Measurements from ENCODE around the gene AMBRA1.

The AMBRA1 gene

GRCh38 chr11:46497498-46497897, 96.3 kb downstream of the AMBRA1 start:
- Histone ChIP-seq H3K79me2 (ENCODE audit: insufficient read depth, low read length) (no peaks in the 10 kb centered on the region), H3K9me2 (replicated peaks; ENCODE audit: insufficient read depth, low read length) (no peaks in the 10 kb centered on the region), H3F3A (ENCODE audit: insufficient read depth) (no peaks in the 10 kb centered on the region), H2AFZ (ENCODE audit: low read depth, low read length, severe bottlenecking) (no peak overlapping the region), H3K9ac (ENCODE audit: low read length) (no peak overlapping the region), H3K27me3 (ENCODE audit: low read length) (no peaks in the 10 kb centered on the region), H3K36me3 (ENCODE audit: low read length) (no peaks in the 10 kb centered on the region), H4K20me1 (ENCODE audit: low read depth, low read length) (no peaks in the 10 kb centered on the region), H3K27ac (ENCODE audit: low read depth, low read length) (no peak overlapping the region), H3K4me3 (ENCODE audit: insufficient read depth, low read length, poor library complexity, severe bottlenecking) (no peak overlapping the region), H3K9me3 (ENCODE audit: insufficient read depth, low read length) (no peaks in the 10 kb centered on the region), H3K4me2 (ENCODE audit: low read depth, low read length, poor library complexity, severe bottlenecking) (no peak overlapping the region)
- TF ChIP-seq, protein P1, sequence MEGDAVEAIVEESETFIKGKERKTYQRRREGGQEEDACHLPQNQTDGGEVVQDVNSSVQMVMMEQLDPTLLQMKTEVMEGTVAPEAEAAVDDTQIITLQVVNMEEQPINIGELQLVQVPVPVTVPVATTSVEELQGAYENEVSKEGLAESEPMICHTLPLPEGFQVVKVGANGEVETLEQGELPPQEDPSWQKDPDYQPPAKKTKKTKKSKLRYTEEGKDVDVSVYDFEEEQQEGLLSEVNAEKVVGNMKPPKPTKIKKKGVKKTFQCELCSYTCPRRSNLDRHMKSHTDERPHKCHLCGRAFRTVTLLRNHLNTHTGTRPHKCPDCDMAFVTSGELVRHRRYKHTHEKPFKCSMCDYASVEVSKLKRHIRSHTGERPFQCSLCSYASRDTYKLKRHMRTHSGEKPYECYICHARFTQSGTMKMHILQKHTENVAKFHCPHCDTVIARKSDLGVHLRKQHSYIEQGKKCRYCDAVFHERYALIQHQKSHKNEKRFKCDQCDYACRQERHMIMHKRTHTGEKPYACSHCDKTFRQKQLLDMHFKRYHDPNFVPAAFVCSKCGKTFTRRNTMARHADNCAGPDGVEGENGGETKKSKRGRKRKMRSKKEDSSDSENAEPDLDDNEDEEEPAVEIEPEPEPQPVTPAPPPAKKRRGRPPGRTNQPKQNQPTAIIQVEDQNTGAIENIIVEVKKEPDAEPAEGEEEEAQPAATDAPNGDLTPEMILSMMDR (IDR thresholded peaks at IDR 0.05; ENCODE audit: insufficient read depth, low read length, poor library complexity, severe bottlenecking), result no peak
- TF ChIP-seq EZH2phosphoT487 (conservative IDR thresholded peaks at IDR 0.05; ENCODE audit: low read length), result no peak

DNA sequence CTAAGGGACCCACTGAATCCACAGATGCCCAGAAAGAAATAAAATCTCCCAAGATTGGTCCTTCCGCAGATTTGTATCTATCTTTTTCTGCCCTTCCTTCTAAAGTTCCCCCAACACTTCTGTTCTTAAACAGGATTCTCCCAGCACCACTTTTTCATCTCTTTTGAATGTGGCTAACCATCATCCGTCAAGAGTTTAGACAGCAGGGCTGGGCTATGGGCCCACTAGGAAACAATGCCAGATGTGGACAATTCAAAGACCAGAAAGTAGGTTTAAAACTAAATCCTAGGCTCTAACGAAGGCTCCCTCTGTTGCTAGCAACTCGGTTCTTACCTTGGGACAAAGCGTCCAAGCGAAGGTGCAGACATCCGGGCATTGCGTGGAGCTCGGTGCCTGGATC, 100.0 kb downstream of the AMBRA1 start:
- Histone ChIP-seq H2AFZ (ENCODE audit: low read depth, low read length, severe bottlenecking) (no peak overlapping the region), H4K20me1 (ENCODE audit: low read depth, low read length) (no peaks in the 10 kb centered on the region), H3K27ac (ENCODE audit: low read depth, low read length) (no peak overlapping the region), H3K9ac (ENCODE audit: low read length) (no peak overlapping the region), H3K9me3 (ENCODE audit: insufficient read depth, low read length) (no peaks in the 10 kb centered on the region), H3K79me2 (ENCODE audit: insufficient read depth, low read length) (no peaks in the 10 kb centered on the region), H3K4me3 (ENCODE audit: insufficient read depth, low read length, poor library complexity, severe bottlenecking) (no peak overlapping the region), H3K36me3 (ENCODE audit: low read length) (no peaks in the 10 kb centered on the region), H3F3A (ENCODE audit: insufficient read depth) (no peaks in the 10 kb centered on the region), H3K27me3 (ENCODE audit: low read length) (no peaks in the 10 kb centered on the region), H3K9me2 (replicated peaks; ENCODE audit: insufficient read depth, low read length) (no peaks in the 10 kb centered on the region), H3K4me2 (ENCODE audit: low read depth, low read length, poor library complexity, severe bottlenecking) (no peak overlapping the region)
- no peak for TF ChIP-seq EZH2phosphoT487 (conservative IDR thresholded peaks at IDR 0.05; ENCODE audit: low read length)
- TF ChIP-seq, protein P1 (IDR thresholded peaks at IDR 0.05; ENCODE audit: insufficient read depth, low read length, poor library complexity, severe bottlenecking), result no peak

DNA sequence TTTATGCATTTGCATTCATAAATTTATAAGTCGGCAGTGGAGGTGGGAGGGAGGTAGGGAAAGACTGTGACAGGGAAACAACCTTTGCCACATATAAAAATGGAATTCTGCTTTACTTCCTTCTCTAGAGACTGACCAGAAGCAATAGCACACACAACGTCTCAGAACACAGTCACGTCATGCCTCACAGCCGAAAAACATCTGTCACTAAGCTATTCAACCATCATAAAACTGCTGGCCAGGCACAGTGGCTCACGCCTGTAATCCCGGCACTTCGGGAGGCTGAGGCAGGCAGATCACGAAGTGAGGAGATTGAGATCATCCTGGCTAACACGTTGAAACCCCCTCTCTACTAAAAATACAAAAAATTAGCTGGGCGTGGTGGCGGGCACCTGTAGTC, 101.3 kb downstream of the AMBRA1 start:
- H3K4me2 ChIP-seq (ENCODE audit: low read depth, low read length, poor library complexity, severe bottlenecking), result no peak overlapping the region
- no peak overlapping the region for H3K4me3 ChIP-seq (ENCODE audit: insufficient read depth, low read length, poor library complexity, severe bottlenecking)
- H3K36me3 ChIP-seq (ENCODE audit: low read length), result no peaks in the 10 kb centered on the region
- no peaks in the 10 kb centered on the region for H4K20me1 ChIP-seq (ENCODE audit: low read depth, low read length)
- no peaks in the 10 kb centered on the region for H3F3A ChIP-seq (ENCODE audit: insufficient read depth)
- no peaks in the 10 kb centered on the region for H3K9me3 ChIP-seq (ENCODE audit: insufficient read depth, low read length)
- no peaks in the 10 kb centered on the region for H3K79me2 ChIP-seq (ENCODE audit: insufficient read depth, low read length)
- H2AFZ ChIP-seq (ENCODE audit: low read depth, low read length, severe bottlenecking), result no peak overlapping the region
- H3K27ac ChIP-seq (ENCODE audit: low read depth, low read length), result no peak overlapping the region
- H3K9ac ChIP-seq (ENCODE audit: low read length), result no peak overlapping the region
- H3K27me3 ChIP-seq (ENCODE audit: low read length), result no peaks in the 10 kb centered on the region
- H3K9me2 ChIP-seq (replicated peaks; ENCODE audit: insufficient read depth, low read length), result no peaks in the 10 kb centered on the region
- TF ChIP-seq, protein P1 (IDR thresholded peaks at IDR 0.05; ENCODE audit: insufficient read depth, low read length, poor library complexity, severe bottlenecking), result no peak
- TF ChIP-seq EZH2phosphoT487 (conservative IDR thresholded peaks at IDR 0.05; ENCODE audit: low read length), result no peak
